Activated T-cell treated with anti-CD3 and anti-CD28 coated beads, Interleukin-2, amount 50 U/mL, for 24 hours (primary cell): ENCODE data around the gene RAB5IF.
"Not testable (repeated sequence)": the region's sequence is repeated elsewhere in the genome, so short reads cannot be mapped to it uniquely, and the experiment has no call there.

ENCODE experiments used
- DNase-seq: peaks from one replicate; pipeline ENCODE4 v3.0.0-alpha.2; 2020
- H3K27ac Mint-ChIP-seq: 2 replicates; pipeline ENCODE4 v1.8.0; 2020; ENCODE audit warnings: mild to moderate bottlenecking, mixed read lengths
- H3K27me3 Mint-ChIP-seq: 2 replicates; pipeline ENCODE4 v1.8.0; 2020; ENCODE audit warnings: mixed read lengths
- H3K36me3 Mint-ChIP-seq: 2 replicates; pipeline ENCODE4 v1.8.0; 2020; ENCODE audit warnings: low read depth, mixed read lengths
- H3K4me1 Mint-ChIP-seq: 2 replicates; pipeline ENCODE4 v1.8.0; 2020; ENCODE audit warnings: low read depth, mixed read lengths
- H3K4me3 Mint-ChIP-seq: 2 replicates; pipeline ENCODE4 v1.8.0; 2020; ENCODE audit warnings: mild to moderate bottlenecking, moderate library complexity, mixed read lengths
- H3K9me3 Mint-ChIP-seq: 2 replicates; pipeline ENCODE4 v1.8.0; 2020; ENCODE audit warnings: mixed read lengths

RAB5IF gene

GRCh38 chr20:36605399-36606157 lies at the start of gene RAB5IF:
TSS of gene RAB5IF (plus strand) at chr20:36605779. CDS start at chr20:36605952, 173 bp downstream.
- Mint-ChIP-seq H3K36me3 (peaks cover 47% of the 10 kb centered on the region), H3K27ac (peak within 1 kb of the TSS; percentile 96), H3K4me3 (peak within 1 kb of the TSS; percentile 98), H3K4me1 (peaks cover 27% of the 10 kb centered on the region), H3K9me3 (no peaks in the 10 kb centered on the region), H3K27me3 (no peaks in the 10 kb centered on the region)
- peak; percentile 100 for DNase-seq

GRCh38 chr20:36562724-36563123 lies 42.9 kb upstream of the RAB5IF start:
- Mint-ChIP-seq H3K27ac (no peak overlapping the region), H3K36me3 (peaks cover 3% of the 10 kb centered on the region), H3K4me3 (no peak overlapping the region), H3K4me1 (peaks cover 3% of the 10 kb centered on the region), H3K9me3 (peaks cover 5% of the 10 kb centered on the region), H3K27me3 (no peaks in the 10 kb centered on the region)
- DNase-seq = no peak

GRCh38 chr20:36563374-36563773 lies 42.2 kb upstream of the RAB5IF start:
- peaks cover 3% of the 10 kb centered on the region for H3K36me3 Mint-ChIP-seq
- no peak for DNase-seq
- H3K9me3 Mint-ChIP-seq = peaks cover 5% of the 10 kb centered on the region
- H3K4me1 Mint-ChIP-seq = peaks cover 3% of the 10 kb centered on the region
- H3K27ac Mint-ChIP-seq = no peak overlapping the region
- no peaks in the 10 kb centered on the region for H3K27me3 Mint-ChIP-seq
- H3K4me3 Mint-ChIP-seq = no peak overlapping the region

- H3K4me3 Mint-ChIP-seq, H3K27me3 Mint-ChIP-seq, H3K9me3 Mint-ChIP-seq, H3K36me3 Mint-ChIP-seq, H3K27ac Mint-ChIP-seq, DNase-seq, H3K4me1 Mint-ChIP-seq: not testable (repeated sequence)
These were observed 41.4 kb upstream of the RAB5IF start for GRCh38 chr20:36564078-36564725.

GRCh38 chr20:36564726-36565121 lies 40.9 kb upstream of the RAB5IF start:
- not testable (repeated sequence) for H3K4me3 Mint-ChIP-seq, DNase-seq, H3K9me3 Mint-ChIP-seq, H3K36me3 Mint-ChIP-seq, H3K27me3 Mint-ChIP-seq, H3K27ac Mint-ChIP-seq, H3K4me1 Mint-ChIP-seq

GRCh38 chr20:36565520-36565919 lies 40.1 kb upstream of the RAB5IF start:
- no peak for DNase-seq
- Mint-ChIP-seq H3K9me3 (peaks cover 5% of the 10 kb centered on the region), H3K4me1 (peaks cover 3% of the 10 kb centered on the region), H3K27ac (no peak overlapping the region), H3K36me3 (peaks cover 3% of the 10 kb centered on the region), H3K4me3 (no peak overlapping the region), H3K27me3 (no peaks in the 10 kb centered on the region)

- Mint-ChIP-seq H3K4me1 (peaks cover 22% of the 10 kb centered on the region), H3K27ac (no peak overlapping the region), H3K9me3 (peaks cover 2% of the 10 kb centered on the region), H3K4me3 (no peak overlapping the region), H3K36me3 (peaks cover 6% of the 10 kb centered on the region), H3K27me3 (no peaks in the 10 kb centered on the region)
- no peak for DNase-seq
These were observed 35.6 kb upstream of the RAB5IF start for GRCh38 chr20:36569847-36570429.

- Mint-ChIP-seq H3K36me3 (peaks cover 23% of the 10 kb centered on the region), H3K27ac (peak overlapping the region; percentile 99), H3K4me1 (peaks cover 39% of the 10 kb centered on the region), H3K4me3 (peak overlapping the region; percentile 86), H3K9me3 (no peaks in the 10 kb centered on the region), H3K27me3 (no peaks in the 10 kb centered on the region)
- DNase-seq = no peak
These were observed 33.7 kb upstream of the RAB5IF start for GRCh38 chr20:36571564-36572504.

GRCh38 chr20:36572701-36573102 lies 32.9 kb upstream of the RAB5IF start:
- Mint-ChIP-seq H3K27me3 (no peaks in the 10 kb centered on the region), H3K27ac (peak overlapping the region; percentile 99), H3K36me3 (peaks cover 27% of the 10 kb centered on the region), H3K4me1 (peaks cover 39% of the 10 kb centered on the region), H3K9me3 (no peaks in the 10 kb centered on the region), H3K4me3 (peak overlapping the region; percentile 86)
- DNase-seq = no peak

GRCh38 chr20:36573103-36573797 lies 32.3 kb upstream of the RAB5IF start, which contains the start of gene TGIF2:
TSS of gene TGIF2 (plus strand) at chr20:36573597. CDS start at chr20:36578775, 5,178 bp downstream.
- peak; percentile 93 for DNase-seq
- H3K27me3 Mint-ChIP-seq = no peaks in the 10 kb centered on the region
- no peaks in the 10 kb centered on the region for H3K9me3 Mint-ChIP-seq

GRCh38 chr20:36573798-36574365 lies 31.7 kb upstream of the RAB5IF start:
- Mint-ChIP-seq H3K27ac (peak overlapping the region; percentile 75), H3K9me3 (no peaks in the 10 kb centered on the region), H3K4me1 (peaks cover 44% of the 10 kb centered on the region), H3K27me3 (no peaks in the 10 kb centered on the region), H3K4me3 (peak overlapping the region; percentile 89), H3K36me3 (peaks cover 39% of the 10 kb centered on the region)
- DNase-seq = peak; percentile 63

More at GRCh38 chr20:36573103-36573797, 32.3 kb upstream of the RAB5IF start, which contains the start of gene TGIF2:
- Mint-ChIP-seq H3K36me3 (peaks cover 33% of the 10 kb centered on the region), H3K27ac (peak within 1 kb of the TSS; percentile 99), H3K4me3 (peak within 1 kb of the TSS; percentile 89), H3K4me1 (peaks cover 39% of the 10 kb centered on the region)

- Mint-ChIP-seq H3K27ac (peak overlapping the region; percentile 94), H3K27me3 (no peaks in the 10 kb centered on the region), H3K36me3 (peaks cover 46% of the 10 kb centered on the region), H3K4me3 (peak overlapping the region; percentile 89), H3K4me1 (peaks cover 45% of the 10 kb centered on the region), H3K9me3 (no peaks in the 10 kb centered on the region)
- peak; percentile 71 for DNase-seq
These were observed 31.0 kb upstream of the RAB5IF start for GRCh38 chr20:36574366-36575135.

- Mint-ChIP-seq H3K4me3 (peak overlapping the region; percentile 89), H3K36me3 (peaks cover 59% of the 10 kb centered on the region), H3K9me3 (no peaks in the 10 kb centered on the region), H3K4me1 (peaks cover 53% of the 10 kb centered on the region), H3K27ac (peak overlapping the region; percentile 94), H3K27me3 (no peaks in the 10 kb centered on the region)
- no peak for DNase-seq
These were observed 29.5 kb upstream of the RAB5IF start for GRCh38 chr20:36576081-36576445.
